Esophagus muscularis mucosa (tissue), 4 donors: ENCODE data around the gene POU1F1. TPM values are rescaled to one million over a fixed set of nuclear protein-coding genes. Genes with fewer than 3 reads are reported as not detected.
A peak's percentile ranks its signal among the peaks of the same experiment; 100 is the strongest.
"Not testable (repeated sequence)": the region's sequence is repeated elsewhere in the genome, so short reads cannot be mapped to it uniquely, and the experiment has no call there.

Source experiments
- DNase-seq: peaks from one replicate; pipeline ENCODE4 v3.0.0-alpha.2; 2017; ENCODE audit errors: extremely low spot score
- H3K27ac ChIP-seq, 4 donors: fragments of 200-600 bp; sonication (generic); replicated peaks in 1 of 4; 1 replicate in 3 of 4; 2 replicates in 1 of 4; pipeline ENCODE4 v1.5.1; 2016 to 2019; ENCODE audit warnings: mild to moderate bottlenecking in 1 of 4
- H3K27me3 ChIP-seq, 4 donors: fragments of 200-600 bp; sonication (generic); one replicate each; pipeline versions ENCODE4 v1.5.1 to v1.6.0; 2016 to 2019
- H3K36me3 ChIP-seq, 4 donors: fragments of 200-600 bp; sonication (generic); one replicate each; pipeline ENCODE4 v1.5.1; 2016 to 2019
- H3K4me1 ChIP-seq, 4 donors: fragments of 200-600 bp; sonication (generic); one replicate each; pipeline ENCODE4 v1.5.1; 2016 to 2019
- H3K4me3 ChIP-seq, 4 donors: fragments of 200-600 bp; sonication (generic); 1 replicate in 2 of 4; 2 replicates in 2 of 4; pipeline ENCODE4 v1.5.1; 2016 to 2019; ENCODE audit warnings: mild to moderate bottlenecking in 4 of 4, moderate library complexity in 1 of 4
- H3K9me3 ChIP-seq, 4 donors: fragments of 200-600 bp; sonication (generic); 1 replicate in 3 of 4; 2 replicates in 1 of 4; pipeline ENCODE4 v1.5.1; 2016 to 2019
- EP300 ChIP-seq: sonication (generic); formaldehyde crosslinking; IDR thresholded peaks from one replicate; pipeline ENCODE4 v1.6.1; 2017; ENCODE audit warnings: antibody characterized with exemption
- POLR2A ChIP-seq: fragments of 450-650 bp; IDR thresholded peaks from one replicate; pipeline ENCODE4 v1.6.1; 2017; ENCODE audit warnings: antibody characterized with exemption, moderate library complexity, mild to moderate bottlenecking, low read depth
- POLR2AphosphoS5 ChIP-seq, 2 donors: sonication (generic); formaldehyde crosslinking; IDR thresholded peaks; one replicate each; pipeline ENCODE4 v1.6.1; 2017; ENCODE audit warnings: antibody characterized with exemption in 2 of 2
- WGBS: methylation state at CpG from one replicate; pipeline ENCODE4 v1.1.5; 2018; 5-methylcytosine and 5-hydroxymethylcytosine counted together
- intact Hi-C: fragments of 100-400 bp; cut with DNase I; formaldehyde crosslinking; loops from one replicate; pipeline ENCODE4 v1.15.1; 2023
- total RNA-seq, 4 donors: library from RNA; depleted of rRNA; stranded (reverse); fragments of >200 nt; gene quantifications; one replicate each; pipeline versions ENCODE4 v1.1.0 to v1.2.1, GENCODE V29; 2016
- TF ChIP-seq, protein P1 (sequence below), 3 experiments: fragments of 200-600 bp in 2 of 3; fragments of 450-650 bp in 1 of 3; sonication (generic) in 2 of 3; IDR thresholded peaks; one replicate each; pipeline ENCODE4 v1.5.1; 2017 to 2019; ENCODE audit warnings: antibody characterized with exemption in 3 of 3, mild to moderate bottlenecking in 2 of 3, moderate library complexity in 1 of 3

Gene POU1F1
- total RNA-seq, 4 donors from 2014 or later: not detected

DNA sequence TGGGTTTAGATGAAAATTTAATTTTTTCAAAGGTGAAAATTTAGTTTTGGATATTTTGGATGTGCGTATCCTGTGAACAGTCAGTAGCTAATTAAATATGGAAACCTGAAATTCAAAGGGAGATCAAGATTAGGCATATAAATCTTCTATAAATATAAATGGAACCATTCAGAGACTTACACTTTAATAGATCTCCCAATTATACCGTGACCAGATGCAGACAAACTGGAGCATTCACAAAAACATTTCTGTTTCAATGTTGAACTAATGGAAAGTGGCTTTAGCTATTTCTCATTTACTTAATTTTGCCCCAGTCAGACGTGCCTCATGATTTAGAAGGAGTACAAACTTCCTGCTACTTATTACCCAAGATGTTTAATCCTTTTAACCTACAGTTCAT lies 29.1 kb upstream of the POU1F1 start:
- no peak overlapping the region for H3K4me3 ChIP-seq
- no peaks in the 10 kb centered on the region for H3K36me3 ChIP-seq
- no peak overlapping the region for H3K27ac ChIP-seq
- no peak for DNase-seq
- WGBS: 76% methylated on average over 3 of the region's 3 CpGs
- TF ChIP-seq POLR2AphosphoS5 (IDR thresholded peaks at IDR 0.05) (no peak), EP300 (no peak), POLR2A (no peak)
- TF ChIP-seq, protein P1, sequence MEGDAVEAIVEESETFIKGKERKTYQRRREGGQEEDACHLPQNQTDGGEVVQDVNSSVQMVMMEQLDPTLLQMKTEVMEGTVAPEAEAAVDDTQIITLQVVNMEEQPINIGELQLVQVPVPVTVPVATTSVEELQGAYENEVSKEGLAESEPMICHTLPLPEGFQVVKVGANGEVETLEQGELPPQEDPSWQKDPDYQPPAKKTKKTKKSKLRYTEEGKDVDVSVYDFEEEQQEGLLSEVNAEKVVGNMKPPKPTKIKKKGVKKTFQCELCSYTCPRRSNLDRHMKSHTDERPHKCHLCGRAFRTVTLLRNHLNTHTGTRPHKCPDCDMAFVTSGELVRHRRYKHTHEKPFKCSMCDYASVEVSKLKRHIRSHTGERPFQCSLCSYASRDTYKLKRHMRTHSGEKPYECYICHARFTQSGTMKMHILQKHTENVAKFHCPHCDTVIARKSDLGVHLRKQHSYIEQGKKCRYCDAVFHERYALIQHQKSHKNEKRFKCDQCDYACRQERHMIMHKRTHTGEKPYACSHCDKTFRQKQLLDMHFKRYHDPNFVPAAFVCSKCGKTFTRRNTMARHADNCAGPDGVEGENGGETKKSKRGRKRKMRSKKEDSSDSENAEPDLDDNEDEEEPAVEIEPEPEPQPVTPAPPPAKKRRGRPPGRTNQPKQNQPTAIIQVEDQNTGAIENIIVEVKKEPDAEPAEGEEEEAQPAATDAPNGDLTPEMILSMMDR (IDR thresholded peaks at IDR 0.05): no peak
- H3K4me1 ChIP-seq: no peaks in the 10 kb centered on the region
- no peaks in the 10 kb centered on the region for H3K9me3 ChIP-seq
- H3K27me3 ChIP-seq: no peaks in the 10 kb centered on the region
- intact Hi-C loops: no loop called here

DNA sequence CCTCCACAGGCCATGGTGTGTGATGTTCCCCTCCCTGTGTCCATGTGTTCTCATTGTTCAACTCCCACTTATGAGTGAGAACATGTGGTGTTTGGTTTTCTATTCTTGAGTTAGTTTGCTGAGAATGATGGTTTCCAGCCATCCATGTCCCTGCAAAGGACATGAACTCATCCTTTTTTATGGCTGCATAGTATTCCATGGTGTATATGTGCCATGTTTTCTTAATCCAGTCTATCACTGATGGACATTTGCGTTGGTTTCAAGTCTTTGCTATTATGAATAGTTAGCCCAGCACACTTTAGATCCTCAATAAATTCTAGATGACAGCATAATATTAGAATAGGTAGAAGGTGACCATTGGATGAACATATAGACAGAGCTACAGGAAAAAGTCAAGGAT lies 28.6 kb upstream of the POU1F1 start:
- WGBS: 83% methylated on average over 1 of the region's 1 CpG
- H3K36me3 ChIP-seq, H3K4me3 ChIP-seq, DNase-seq, H3K4me1 ChIP-seq, intact Hi-C loops, H3K27me3 ChIP-seq, H3K9me3 ChIP-seq, H3K27ac ChIP-seq: not testable (repeated sequence)

DNA sequence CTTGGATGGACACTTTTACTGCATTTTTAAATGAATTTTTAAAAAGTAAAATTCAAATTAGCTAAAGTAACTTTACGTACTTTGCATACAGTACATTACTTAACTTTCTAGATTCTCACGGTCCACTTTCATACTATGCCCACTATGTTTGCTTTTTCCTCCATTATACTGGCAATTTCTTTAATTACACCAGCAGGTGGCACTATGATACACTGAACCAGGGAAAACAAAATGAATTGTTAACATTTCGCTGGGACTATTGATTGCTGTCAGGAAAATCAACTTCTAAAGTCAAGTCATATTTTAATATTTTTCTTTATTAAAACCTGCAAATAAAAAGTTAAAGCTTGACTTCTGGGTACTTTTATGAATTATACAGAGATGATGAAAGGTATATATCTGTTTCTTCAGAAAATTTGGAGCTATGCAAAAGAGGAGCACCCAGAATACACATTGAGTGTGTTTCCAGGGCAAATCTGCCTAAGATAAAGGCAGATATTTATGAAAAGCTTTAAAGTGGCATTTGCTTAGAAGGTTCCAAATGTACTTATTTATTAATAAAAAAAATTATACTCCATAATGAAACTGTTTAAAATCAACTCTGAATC lies 21.8 kb upstream of the POU1F1 start:
- no peak for DNase-seq
- H3K27me3 ChIP-seq: no peaks in the 10 kb centered on the region
- H3K27ac ChIP-seq: no peak overlapping the region
- H3K4me1 ChIP-seq: no peaks in the 10 kb centered on the region
- TF ChIP-seq, protein P1 (IDR thresholded peaks at IDR 0.05): peak; percentile 51 to 63 (median 55)
- TF ChIP-seq POLR2A: no peak
- H3K9me3 ChIP-seq: no peaks in the 10 kb centered on the region
- intact Hi-C loops: no loop called here
- H3K36me3 ChIP-seq: no peaks in the 10 kb centered on the region
- H3K4me3 ChIP-seq: no peak overlapping the region
- WGBS: 15% methylated on average over 3 of the region's 3 CpGs

DNA sequence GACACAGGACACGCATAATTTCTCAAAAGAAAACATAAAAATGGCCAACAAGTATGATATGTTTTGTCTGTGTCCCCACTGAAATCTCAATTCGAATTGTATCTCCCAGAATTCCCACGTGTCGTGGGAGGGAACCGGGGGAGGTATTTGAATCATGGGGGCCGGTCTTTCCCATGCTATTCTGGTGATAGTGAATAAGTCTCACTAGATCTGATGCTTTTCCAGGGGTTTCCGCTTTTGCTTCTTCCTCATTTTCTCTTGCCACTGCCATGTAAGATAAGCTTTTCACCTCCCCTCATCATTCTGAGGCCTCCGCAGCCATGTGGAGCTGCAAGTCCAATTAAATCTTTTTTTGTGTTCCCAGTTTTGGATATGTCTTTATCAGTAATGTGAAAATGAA lies 12.1 kb upstream of the POU1F1 start:
- no peaks in the 10 kb centered on the region for H3K27me3 ChIP-seq
- TF ChIP-seq, protein P1 (IDR thresholded peaks at IDR 0.05): no peak
- no peak for TF ChIP-seq POLR2AphosphoS5 (IDR thresholded peaks at IDR 0.05)
- no peak for TF ChIP-seq POLR2A
- no peak for TF ChIP-seq EP300
- no peaks in the 10 kb centered on the region for H3K9me3 ChIP-seq
- no peaks in the 10 kb centered on the region for H3K36me3 ChIP-seq
- DNase-seq: no peak
- WGBS: 91% methylated on average over 8 of the region's 8 CpGs
- H3K4me3 ChIP-seq: no peak overlapping the region
- no peak overlapping the region for H3K27ac ChIP-seq
- intact Hi-C loops: no loop called here
- no peaks in the 10 kb centered on the region for H3K4me1 ChIP-seq

DNA sequence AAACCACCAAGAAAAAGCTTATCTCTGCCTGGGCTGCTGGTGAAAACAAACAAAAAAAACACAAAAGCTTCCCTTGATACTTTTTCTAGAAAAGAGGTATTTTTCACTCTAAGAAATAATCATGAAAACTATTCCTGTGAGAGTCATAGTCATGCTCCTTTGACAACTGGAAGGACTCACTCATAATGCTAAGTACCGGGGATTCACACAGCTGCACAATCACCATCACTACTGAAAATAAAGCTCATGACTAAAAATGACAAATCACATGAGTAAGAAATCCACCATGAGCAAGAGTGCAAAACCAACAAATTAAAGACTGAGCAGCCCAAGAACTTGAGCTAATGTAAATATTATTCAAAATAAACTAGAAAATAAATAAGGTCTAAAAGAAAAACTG lies 10.6 kb upstream of the POU1F1 start:
- Histone ChIP-seq H3K4me3 (no peak overlapping the region), H3K9me3 (no peaks in the 10 kb centered on the region), H3K36me3 (no peaks in the 10 kb centered on the region), H3K27me3 (no peaks in the 10 kb centered on the region), H3K27ac (no peak overlapping the region), H3K4me1 (no peaks in the 10 kb centered on the region)
- DNase-seq: no peak
- intact Hi-C loops: no loop called here
- TF ChIP-seq, protein P1 (IDR thresholded peaks at IDR 0.05): no peak
- no peak for TF ChIP-seq POLR2A
- WGBS: 48% methylated on average over 1 of the region's 1 CpG
